Lung (tissue), 12 donors: ENCODE results near the gene NBL1. TPM values are rescaled to one million over a fixed set of nuclear protein-coding genes. Genes with fewer than 3 reads are reported as not detected.

Experiments
- ATAC-seq: fragments of 200-7000 bp; cut with Tn5 transposase; one replicate; pipeline ENCODE4 v1.9.1; 2020; ENCODE audit warnings: moderate number of reproducible peaks; ENCODE audit not compliant: insufficient read depth, low FRiP score
- DNase-seq, 3 donors: peaks; one replicate each; pipeline ENCODE4 v3.0.0-alpha.2; 2013 to 2017
- H3K27ac ChIP-seq, 2 donors: one replicate each; pipeline ENCODE4 v1.5.1; 2013; ENCODE audit warnings: mild to moderate bottlenecking in 2 of 2, moderate library complexity in 2 of 2, control low read depth in 1 of 2, inconsistent platforms in 1 of 2, low read depth in 1 of 2, low read length in 1 of 2
- H3K27me3 ChIP-seq, 3 donors: one replicate each; pipeline ENCODE4 v1.5.1; 2013; ENCODE audit warnings: low read length in 2 of 3; ENCODE audit not compliant: control insufficient read depth in 3 of 3, insufficient read depth in 3 of 3
- H3K36me3 ChIP-seq, 4 donors: one replicate each; pipeline ENCODE4 v1.5.1; 2013; ENCODE audit warnings: low read length in 4 of 4, mild to moderate bottlenecking in 1 of 4, moderate library complexity in 1 of 4; ENCODE audit not compliant: control insufficient read depth in 4 of 4, insufficient read depth in 4 of 4
- H3K4me1 ChIP-seq, 5 donors: one replicate each; pipeline ENCODE4 v1.5.1; 2013; ENCODE audit warnings: low read length in 5 of 5, mild to moderate bottlenecking in 2 of 5, moderate library complexity in 1 of 5; ENCODE audit not compliant: control insufficient read depth in 5 of 5, insufficient read depth in 5 of 5
- H3K4me3 ChIP-seq: one replicate; pipeline ENCODE4 v1.5.1; 2013; ENCODE audit warnings: mild to moderate bottlenecking, control low read depth, moderate library complexity
- H3K9ac ChIP-seq, 2 donors: one replicate each; pipeline ENCODE4 v1.5.1; 2013; ENCODE audit warnings: low read length in 2 of 2, control low read depth in 1 of 2; ENCODE audit not compliant: insufficient read depth in 1 of 2
- H3K9me3 ChIP-seq, 4 donors: one replicate each; pipeline ENCODE4 v1.5.1; 2013; ENCODE audit warnings: low read length in 3 of 4, mild to moderate bottlenecking in 1 of 4, moderate library complexity in 1 of 4; ENCODE audit not compliant: control insufficient read depth in 4 of 4, insufficient read depth in 3 of 4
- CTCF ChIP-seq: IDR thresholded peaks from 2 replicates; pipeline ENCODE4 v1.5.1; 2012; ENCODE audit warnings: mild to moderate bottlenecking; ENCODE audit errors: control extremely low read depth, extremely low read depth
- WGBS, 2 donors: extraction: QIAGEN DNeasy Blood & Tissue Kit; methylation state at CpG; one replicate each; pipeline ENCODE4 v1.1.7; 2013; 5-methylcytosine and 5-hydroxymethylcytosine counted together
- polyA plus RNA-seq, 2 donors: library from polyadenylated mRNA; stranded (reverse); fragments of 200-250 nt; gene quantifications; one replicate each; pipeline ENCODE4 v1.2.1, GENCODE V29; 2013
- total RNA-seq, 2 donors: library from RNA; depleted of rRNA in 1 of 2; stranded (reverse); fragments of >200 nt in 1 of 2; gene quantifications; one replicate each; pipeline ENCODE4 v1.2.1, GENCODE V29; 2014 to 2021
- donor health status: control.
- donor health status: control.
- donor health status: Bipolar disorder and iron deficiency.
- donor health status: healthy.
- donor health status: DM: yes; HTN: yes; CAD: no.

The NBL1 gene
- total and polyA plus RNA-seq, 4 donors = 48.0 to 133 (median 104) TPM

- ATAC-seq = no peak
- no peak for DNase-seq
- Histone ChIP-seq H3K4me1 (peaks cover 0 to 39% (median 23%) of the 10 kb centered on the region in 5 donors), H3K27ac (no peak overlapping the region), H3K9me3 (no peaks in the 10 kb centered on the region), H3K36me3 (peaks cover 0 to 7% (median 2%) of the 10 kb centered on the region in 4 donors), H3K4me3 (no peak overlapping the region), H3K27me3 (no peaks in the 10 kb centered on the region), H3K9ac (no peak overlapping the region)
- no peak for TF ChIP-seq CTCF
- WGBS, 2 donors = 92% methylated on average over 4 of the region's 4 CpGs
Observed at GRCh38 chr1:19602486-19602885, 41.6 kb upstream of the NBL1 start.

GRCh38 chr1:19605967-19606366 lies 38.1 kb upstream of the NBL1 start:
- Histone ChIP-seq H3K36me3 (peaks cover 0 to 4% (median 0%) of the 10 kb centered on the region in 4 donors), H3K27ac (no peak overlapping the region), H3K4me3 (no peak overlapping the region), H3K9ac (no peak overlapping the region), H3K9me3 (no peaks in the 10 kb centered on the region), H3K27me3 (no peaks in the 10 kb centered on the region), H3K4me1 (peaks cover 0 to 45% (median 15%) of the 10 kb centered on the region in 5 donors)
- DNase-seq (no peak), ATAC-seq (no peak)
- TF ChIP-seq CTCF = no peak
- WGBS, 2 donors = 60 to 64% methylated on average over 1 of the region's 1 CpG

GRCh38 chr1:19606817-19607642 lies 37.1 kb upstream of the NBL1 start:
- H3K27ac ChIP-seq = no peak overlapping the region
- peak overlapping the region in 1 of 2 donors; percentile 0 for H3K9ac ChIP-seq
- WGBS, 2 donors = 59 to 75% methylated on average over 4 of the region's 4 CpGs

More at GRCh38 chr1:19606817-19607642, 37.1 kb upstream of the NBL1 start:
- Histone ChIP-seq H3K9me3 (no peaks in the 10 kb centered on the region), H3K4me3 (no peak overlapping the region), H3K27me3 (no peaks in the 10 kb centered on the region), H3K4me1 (peaks cover 0 to 43% (median 15%) of the 10 kb centered on the region in 5 donors), H3K36me3 (peaks cover 0 to 3% (median 0%) of the 10 kb centered on the region in 4 donors)
- DNase-seq = peak in 2 of 3 donors; percentile 89 to 90
- TF ChIP-seq CTCF = no peak
- no peak for ATAC-seq
